ENCODE data around the gene DLG4.

The DLG4 gene

DNA sequence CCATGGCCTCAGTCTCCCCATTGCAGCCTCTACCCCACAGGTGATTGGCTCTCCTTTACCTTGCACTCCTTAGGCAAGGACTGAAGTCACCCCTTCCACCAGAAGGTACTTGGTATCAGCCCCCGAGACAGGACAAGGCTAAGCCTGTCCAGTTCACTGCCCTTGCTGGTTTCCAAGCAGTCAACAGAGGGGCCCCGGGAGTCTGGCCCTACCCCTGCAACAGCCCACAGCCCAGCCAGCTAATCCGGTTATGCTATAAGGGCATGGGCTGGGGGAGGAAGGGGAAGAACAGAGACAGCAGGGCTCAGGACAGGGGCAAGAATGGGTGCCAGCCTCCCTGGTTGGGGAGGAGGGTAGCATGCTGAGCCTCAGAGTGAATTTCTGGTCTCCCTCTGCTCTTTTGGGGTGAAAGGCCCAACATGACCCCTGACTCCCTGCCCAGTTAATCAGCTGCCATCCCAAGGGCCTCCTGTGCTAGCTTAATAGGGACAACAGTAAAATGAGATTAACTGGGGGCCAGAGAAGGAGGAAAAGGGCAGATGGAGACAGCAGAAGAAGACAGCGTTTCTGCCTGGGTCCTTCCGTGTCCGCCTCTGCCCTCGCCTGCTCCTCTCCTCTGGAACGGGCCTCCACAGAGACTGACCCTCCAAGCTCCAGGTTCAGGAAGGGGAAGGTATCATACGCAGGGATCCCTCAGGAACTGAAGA lies 10.7 kb downstream of the DLG4 start:
- no peak overlapping the region for H3K4me3 ChIP-seq
- no peaks in the 10 kb centered on the region for H3K9me3 ChIP-seq (replicated peaks in 1 of 11)
- peaks cover under 1 to 30% (median 3%) of the 10 kb centered on the region in 11 experiments; a peak in 20 of 22 replicates for H3K36me3 ChIP-seq
- no peak for TF ChIP-seq Cebpa-rat (IDR thresholded peaks at IDR 0.05)
- H3K27me3 ChIP-seq = no peaks in the 10 kb centered on the region
- peak overlapping the region in 3 of 11 experiments; percentile 5 to 38 (median 14); a peak in 2 of 22 replicates for H3K4me2 ChIP-seq
- peaks cover 17 to 96% (median 80%) of the 10 kb centered on the region in 11 experiments; a peak in 19 of 22 replicates for H4K20me1 ChIP-seq
- peaks cover 48 to 86% (median 73%) of the 10 kb centered on the region in 10 experiments for H3K4me1 ChIP-seq
- peak overlapping the region in 5 of 11 experiments; percentile 25 to 56 (median 32); a peak in 5 of 22 replicates for H3K9ac ChIP-seq
- H3K27ac ChIP-seq = peak overlapping the region in 1 of 11 experiments; percentile 18; a peak in 2 of 22 replicates

DNA sequence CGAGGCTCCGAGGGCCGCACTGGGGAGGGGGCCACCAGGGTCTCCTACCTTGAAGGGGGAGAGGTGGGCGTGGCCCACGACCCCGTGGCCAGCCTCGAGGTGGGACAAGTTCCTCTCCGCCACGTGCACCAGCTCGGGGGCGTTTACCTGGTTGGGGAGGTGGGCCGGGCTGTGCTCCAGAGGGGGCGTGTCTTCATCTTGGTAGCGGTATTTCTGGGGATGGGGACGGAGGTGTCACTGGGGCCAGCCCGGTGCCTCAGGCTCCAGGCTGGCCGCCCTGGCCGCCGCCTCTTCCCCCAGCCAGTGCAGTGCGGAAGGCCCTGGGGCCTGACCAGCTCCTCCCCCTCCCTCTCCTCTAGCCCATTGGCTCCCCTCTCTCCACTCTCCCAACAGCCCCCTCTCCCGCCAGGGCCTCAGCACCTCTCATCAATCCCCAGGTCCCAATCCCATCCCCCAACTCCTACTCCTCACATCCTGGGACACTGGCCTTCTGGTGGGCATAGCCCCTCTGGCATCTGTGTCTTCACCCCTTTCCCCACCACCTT lies 11.5 kb downstream of the DLG4 start:
- Histone ChIP-seq H3K9ac (peak overlapping the region in 2 of 11 experiments; percentile 5 to 56; a peak in 2 of 22 replicates), H3K36me3 (peaks cover 8 to 38% (median 11%) of the 10 kb centered on the region in 11 experiments), H3K27ac (no peak overlapping the region), H4K20me1 (peaks cover 18 to 96% (median 80%) of the 10 kb centered on the region in 11 experiments; a peak in 20 of 22 replicates), H3K4me1 (peaks cover 40 to 80% (median 66%) of the 10 kb centered on the region in 10 experiments), H3K4me3 (no peak overlapping the region), H3K27me3 (no peaks in the 10 kb centered on the region), H3K9me3 (replicated peaks in 1 of 11) (no peaks in the 10 kb centered on the region), H3K4me2 (peak overlapping the region in 2 of 11 experiments; percentile 5 to 38; a peak in 1 of 22 replicates)
- no peak for TF ChIP-seq Cebpa-rat (IDR thresholded peaks at IDR 0.05)

DNA sequence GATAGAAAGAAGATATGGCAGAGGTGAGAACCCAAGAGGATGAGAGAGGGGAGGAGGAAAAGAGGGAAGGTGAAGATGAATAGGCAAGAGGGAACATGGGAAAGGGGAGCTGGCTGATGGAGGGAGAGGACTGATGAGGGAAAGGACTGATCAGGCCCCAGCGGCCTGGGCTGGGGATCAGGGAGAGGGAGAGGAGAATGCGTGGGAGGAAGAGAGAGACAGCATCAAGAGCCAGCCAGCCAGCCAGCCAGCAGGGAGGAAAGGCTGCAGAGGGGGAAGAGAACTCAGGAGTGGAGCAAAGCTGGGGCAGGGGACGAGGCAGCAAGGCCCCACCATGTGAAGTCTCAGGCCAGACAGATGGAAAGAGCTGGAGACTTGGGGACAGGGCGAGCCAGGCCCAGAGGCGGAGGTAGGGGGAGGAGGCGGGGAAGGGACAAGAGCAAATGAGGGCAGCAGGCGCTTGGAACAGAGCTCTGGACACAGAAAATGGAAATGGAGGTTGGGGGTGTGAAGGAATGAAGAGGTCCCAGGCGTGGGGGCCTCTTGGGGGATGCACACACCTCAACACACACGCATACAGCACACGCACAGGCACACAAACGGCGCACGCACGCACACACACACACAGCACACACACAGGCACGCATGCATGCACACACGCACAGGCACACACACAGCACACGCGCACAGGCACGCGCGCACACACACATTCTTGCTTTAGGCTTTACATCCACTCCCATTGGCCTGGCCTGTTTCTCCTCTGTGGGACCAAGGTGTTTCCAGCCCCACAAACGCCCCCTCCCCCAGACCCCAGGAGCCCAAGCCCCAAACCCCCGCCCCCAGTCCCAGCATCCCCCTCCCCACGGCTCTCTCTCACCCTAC lies 12.3 kb downstream of the DLG4 start:
- peaks cover 16 to 45% (median 19%) of the 10 kb centered on the region in 11 experiments for H3K36me3 ChIP-seq
- H3K4me1 ChIP-seq = peaks cover 33 to 73% (median 59%) of the 10 kb centered on the region in 10 experiments
- no peaks in the 10 kb centered on the region for H3K27me3 ChIP-seq
- no peaks in the 10 kb centered on the region for H3K9me3 ChIP-seq (replicated peaks in 1 of 11)
- peaks cover 18 to 93% (median 75%) of the 10 kb centered on the region in 11 experiments; a peak in 20 of 22 replicates for H4K20me1 ChIP-seq
- peak overlapping the region in 1 of 11 experiments; percentile 29; a peak in 1 of 22 replicates for H3K27ac ChIP-seq
- no peak overlapping the region for H3K4me3 ChIP-seq
- peak overlapping the region in 2 of 11 experiments; percentile 18 to 28; a peak in 2 of 22 replicates for H3K9ac ChIP-seq
- peak overlapping the region in 6 of 11 experiments; percentile 3 to 42 (median 23); a peak in 8 of 22 replicates for H3K4me2 ChIP-seq
- TF ChIP-seq Cebpa-rat (IDR thresholded peaks at IDR 0.05) = no peak

DNA sequence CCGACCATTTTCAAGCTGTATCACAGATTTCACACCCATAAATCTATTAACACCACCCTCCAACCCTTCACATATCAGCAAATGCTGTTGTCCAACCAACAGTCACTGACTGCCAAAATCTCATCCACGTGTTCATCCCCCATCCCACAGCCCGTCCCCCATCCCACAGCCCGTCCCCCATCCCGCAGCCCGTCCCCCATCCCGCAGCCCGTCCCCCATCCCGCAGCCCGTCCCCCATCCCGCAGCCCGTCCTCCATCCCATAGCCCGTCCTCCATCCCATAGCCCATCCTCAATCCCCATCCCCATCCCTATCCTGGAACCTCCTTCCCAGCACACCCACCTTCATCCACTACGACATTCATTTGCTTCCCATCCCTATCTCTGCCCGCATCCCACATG lies 14.1 kb downstream of the DLG4 start:
- peak overlapping the region in 10 of 11 experiments; percentile 53 to 78 (median 74); a peak in 19 of 22 replicates for H3K27ac ChIP-seq

DNA sequence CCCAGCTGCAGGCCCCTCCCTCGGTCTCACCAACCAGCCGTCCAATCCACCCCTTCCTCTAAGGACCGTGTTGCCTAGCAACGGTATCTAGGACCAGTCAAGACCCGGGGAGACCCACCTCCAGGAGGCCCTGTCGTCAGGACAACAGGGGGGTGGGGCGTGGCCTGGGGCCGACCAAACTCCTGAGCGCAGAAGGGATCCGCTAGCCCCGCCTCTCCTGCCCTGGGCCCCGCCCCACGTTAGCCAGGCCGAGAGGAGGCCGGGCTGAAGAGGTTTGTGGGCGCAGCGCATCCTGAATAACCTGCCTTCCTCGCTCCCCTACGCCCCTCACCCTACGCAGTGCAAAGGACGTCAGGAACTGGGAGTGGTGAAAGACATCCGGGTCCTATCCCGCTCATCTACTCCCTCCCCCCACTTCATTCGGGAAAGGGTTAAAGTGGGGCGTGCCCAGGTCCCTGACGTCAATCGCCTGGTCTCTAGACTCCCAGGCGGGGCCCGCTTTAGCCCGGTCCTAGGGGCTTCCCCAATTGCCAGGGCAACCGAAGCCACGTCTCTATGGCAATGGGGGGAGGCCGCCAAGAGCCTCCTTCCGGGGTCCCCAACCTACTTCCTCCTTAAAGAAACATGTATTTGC lies 14.7 kb downstream of the DLG4 start:
- Histone ChIP-seq H3K36me3 (peaks cover 40 to 62% (median 43%) of the 10 kb centered on the region in 11 experiments), H3K4me3 (peak overlapping the region; percentile 42 to 68 (median 54)), H3K4me1 (peaks cover 26 to 56% (median 47%) of the 10 kb centered on the region in 10 experiments), H3K9me3 (replicated peaks in 1 of 11) (no peaks in the 10 kb centered on the region), H3K27ac (peak overlapping the region; percentile 33 to 78 (median 74); a peak in 21 of 22 replicates), H4K20me1 (peaks cover 14 to 71% (median 55%) of the 10 kb centered on the region in 11 experiments; a peak in 19 of 22 replicates), H3K4me2 (peak overlapping the region; percentile 60 to 94 (median 85)), H3K27me3 (no peaks in the 10 kb centered on the region), H3K9ac (peak overlapping the region; percentile 59 to 76 (median 69))
- TF ChIP-seq Cebpa-rat (IDR thresholded peaks at IDR 0.05) = no peak

More for the DNA sequence above, 14.1 kb downstream of the DLG4 start:
- Histone ChIP-seq H3K27me3 (no peaks in the 10 kb centered on the region), H3K36me3 (peaks cover 34 to 62% (median 37%) of the 10 kb centered on the region in 11 experiments), H3K9me3 (replicated peaks in 1 of 11) (no peaks in the 10 kb centered on the region), H3K4me2 (peak overlapping the region; percentile 60 to 94 (median 85)), H3K4me1 (peaks cover 26 to 61% (median 50%) of the 10 kb centered on the region in 10 experiments), H3K4me3 (peak overlapping the region; percentile 42 to 68 (median 54); a peak in 14 of 20 replicates), H4K20me1 (peaks cover 17 to 77% (median 62%) of the 10 kb centered on the region in 11 experiments; a peak in 20 of 22 replicates), H3K9ac (peak overlapping the region; percentile 59 to 76 (median 69); a peak in 16 of 22 replicates)
- TF ChIP-seq Cebpa-rat (IDR thresholded peaks at IDR 0.05) = no peak

DNA sequence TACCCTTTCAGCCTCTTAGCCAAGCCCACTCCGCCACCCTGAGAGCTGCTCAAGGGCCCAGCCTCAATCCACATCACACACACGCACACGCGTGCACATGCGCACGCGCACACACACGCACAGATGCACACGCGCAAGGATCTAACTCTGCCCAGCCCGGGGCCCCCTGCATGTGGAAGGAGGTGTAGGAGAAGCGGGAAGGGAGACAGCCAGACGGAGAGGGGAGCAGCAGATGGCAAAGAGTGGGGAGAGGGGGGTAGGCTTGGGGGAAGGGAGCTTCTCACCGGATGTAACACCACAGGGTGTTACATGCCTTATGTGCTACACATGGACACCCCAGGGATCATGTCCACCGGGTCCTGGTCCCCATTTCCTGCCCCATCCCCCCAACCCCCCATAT lies 15.3 kb downstream of the DLG4 start:
- no peak for TF ChIP-seq Cebpa-rat (IDR thresholded peaks at IDR 0.05)
- Histone ChIP-seq H3K9me3 (replicated peaks in 1 of 11) (no peaks in the 10 kb centered on the region), H4K20me1 (peaks cover 14 to 65% (median 49%) of the 10 kb centered on the region in 11 experiments; a peak in 19 of 22 replicates), H3K9ac (peak overlapping the region; percentile 59 to 76 (median 69); a peak in 20 of 22 replicates), H3K4me3 (peak overlapping the region in 9 of 10 experiments; percentile 42 to 68 (median 54); a peak in 18 of 20 replicates), H3K27me3 (no peaks in the 10 kb centered on the region), H3K4me1 (peaks cover 26 to 52% (median 47%) of the 10 kb centered on the region in 10 experiments), H3K36me3 (peaks cover 45 to 66% (median 49%) of the 10 kb centered on the region in 11 experiments), H3K4me2 (peak overlapping the region; percentile 60 to 94 (median 85)), H3K27ac (peak overlapping the region in 10 of 11 experiments; percentile 53 to 78 (median 74); a peak in 20 of 22 replicates)

DNA sequence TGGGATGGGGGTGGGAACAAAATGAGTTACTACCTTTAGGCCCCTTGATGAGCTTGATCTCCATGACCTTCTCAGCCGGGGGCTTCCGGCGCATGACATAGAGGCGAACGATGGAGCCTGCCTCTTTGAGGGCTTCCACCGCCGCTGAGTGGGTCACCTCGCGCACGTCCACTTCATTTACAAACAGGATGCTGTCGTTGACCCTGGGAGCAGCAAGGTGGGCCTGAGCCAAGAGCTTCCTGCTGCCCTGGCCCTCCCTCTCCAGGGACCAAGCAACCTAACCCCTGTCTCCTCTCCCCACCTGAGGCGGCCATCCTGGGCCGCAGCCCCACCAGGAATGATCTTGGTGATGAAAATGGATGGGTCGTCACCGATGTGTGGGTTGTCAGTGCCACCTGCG lies 16.2 kb downstream of the DLG4 start:
- Histone ChIP-seq H3K4me2 (no peak overlapping the region), H3K4me3 (no peak overlapping the region), H3K36me3 (peaks cover 53 to 66% (median 57%) of the 10 kb centered on the region in 11 experiments), H3K9ac (no peak overlapping the region; a peak in 1 of 22 replicates), H3K27ac (peak overlapping the region in 1 of 11 experiments; percentile 78; a peak in 1 of 22 replicates), H3K4me1 (peaks cover 26 to 46% (median 41%) of the 10 kb centered on the region in 10 experiments), H4K20me1 (peaks cover 13 to 56% (median 40%) of the 10 kb centered on the region in 11 experiments; a peak in 18 of 22 replicates), H3K9me3 (replicated peaks in 1 of 11) (no peaks in the 10 kb centered on the region), H3K27me3 (no peaks in the 10 kb centered on the region)
- no peak for TF ChIP-seq Cebpa-rat (IDR thresholded peaks at IDR 0.05)

Data from BLaER1 treated with 17β-estradiol and CSF1 and Interleukin-3, amounts not matched to agents 10 nM and 100 nM (cell line).